GM19438 (cell line): Measurements from ENCODE around the gene FOXA3.

Source experiments
- ATAC-seq: cut with Tn5 transposase; IDR thresholded peaks from one replicate; pipeline ENCODE4 v1.9.1; 2021; ENCODE audit warnings: low read depth; ENCODE audit not compliant: unreplicated experiment

FOXA3 gene

DNA sequence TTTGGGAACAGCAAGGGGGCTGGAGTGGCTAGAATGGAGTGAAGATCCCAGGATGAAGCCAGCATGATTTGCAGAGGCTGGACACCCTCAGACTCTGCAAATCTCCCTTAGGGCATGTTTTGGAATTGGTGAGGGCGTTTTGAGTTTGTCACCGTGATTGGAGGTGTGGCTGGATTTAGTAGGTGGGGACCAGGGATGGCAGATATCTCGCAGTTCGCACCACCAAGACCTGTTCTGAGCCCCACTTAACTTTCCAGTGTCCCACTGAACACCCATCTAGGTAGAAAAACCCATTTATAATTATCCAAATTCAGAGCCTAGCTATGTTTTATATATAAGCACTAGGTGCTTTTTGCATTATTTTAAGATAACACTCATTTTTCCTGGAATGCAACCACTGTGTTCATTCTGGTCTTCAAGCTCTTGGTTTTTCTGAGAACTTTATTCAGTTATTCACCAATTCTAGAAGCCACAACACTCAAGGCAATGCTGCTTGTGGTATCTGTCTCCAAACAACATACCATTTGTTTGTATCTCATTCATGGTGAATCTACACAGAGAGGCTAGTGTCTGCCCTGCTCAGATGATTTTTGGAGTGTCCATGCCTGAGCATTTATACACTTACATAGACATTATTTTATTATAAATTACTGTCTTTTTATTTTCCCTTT lies 53.4 kb downstream of the FOXA3 start:
- no peak for ATAC-seq

DNA sequence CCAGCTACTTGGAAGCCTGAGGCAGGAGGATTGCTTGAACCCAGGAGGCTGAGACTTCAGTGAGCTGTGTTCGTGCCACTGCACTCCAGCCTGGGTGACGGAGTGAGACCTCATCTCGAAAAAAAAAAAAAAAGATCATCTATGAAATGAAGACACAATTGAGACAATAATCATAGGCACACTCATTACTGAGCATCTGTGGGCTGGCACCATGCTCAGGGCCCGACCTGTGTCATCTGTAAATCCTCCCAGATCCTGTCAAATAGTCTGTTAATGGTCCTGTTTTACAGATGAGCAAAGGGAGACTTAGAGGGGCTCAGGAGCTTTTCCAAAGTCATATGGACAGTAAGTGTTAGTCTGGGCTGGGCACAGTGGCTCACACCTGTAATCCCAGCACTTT lies 54.6 kb downstream of the FOXA3 start:
- no peak for ATAC-seq

DNA sequence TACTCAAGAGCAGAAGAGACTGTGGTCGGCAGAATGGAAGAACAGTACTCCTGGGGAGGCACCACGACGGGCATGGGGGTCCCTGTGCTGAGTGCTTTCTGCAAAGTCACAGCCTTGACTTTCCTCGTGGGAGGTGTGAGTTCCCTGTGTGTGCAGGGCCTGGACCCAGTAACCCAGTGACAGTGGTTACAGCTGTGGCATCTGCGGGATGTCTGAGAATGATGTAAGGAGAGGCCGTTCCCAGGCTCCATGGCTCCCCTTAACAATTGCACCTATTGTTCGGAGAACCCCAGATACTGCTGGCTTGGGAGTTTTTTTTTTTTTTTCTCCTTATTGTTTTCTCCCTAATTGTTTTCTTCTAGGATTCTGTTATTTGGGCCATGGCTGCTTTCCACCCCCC lies 55.6 kb downstream of the FOXA3 start:
- ATAC-seq, result no peak

DNA sequence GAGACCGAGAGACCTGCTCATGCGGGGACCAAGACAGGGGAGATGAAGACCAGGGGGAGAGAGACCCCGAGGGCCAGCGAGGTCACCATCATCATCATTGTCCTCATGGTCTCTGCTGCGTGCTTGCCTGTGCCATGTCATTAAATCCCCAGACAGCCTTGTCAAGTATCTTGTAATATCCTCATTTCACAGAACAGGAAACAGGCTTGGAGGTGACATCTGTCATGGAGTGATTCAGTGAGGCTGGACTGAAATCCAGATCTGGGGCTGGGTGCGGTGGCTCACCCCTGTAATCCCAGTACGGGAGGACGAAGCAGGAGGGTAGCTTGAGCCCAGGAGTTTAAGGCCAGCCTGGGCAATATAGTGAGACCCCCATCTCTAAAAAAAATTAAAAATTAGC lies 56.3 kb downstream of the FOXA3 start:
- no peak for ATAC-seq

DNA sequence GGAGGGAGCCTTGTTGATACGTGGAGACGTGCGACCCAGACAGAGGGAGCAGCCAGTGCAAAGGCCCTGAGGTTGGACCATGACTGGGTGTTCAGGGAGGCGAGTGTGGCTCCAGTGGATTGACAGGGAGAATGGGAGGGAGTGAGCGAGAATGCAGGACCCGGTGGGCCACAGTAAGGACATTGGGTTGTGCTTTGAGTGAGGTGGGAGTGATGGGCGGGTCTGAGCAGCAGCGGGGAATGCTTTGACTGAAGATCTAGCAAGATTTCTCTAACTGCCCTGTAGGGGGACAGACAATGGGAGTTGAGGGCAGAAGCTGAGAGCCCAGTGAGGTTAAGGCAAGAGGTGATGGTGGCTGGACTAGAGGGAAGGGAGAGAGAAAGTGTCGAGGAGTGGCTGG lies 58.2 kb downstream of the FOXA3 start:
- no peak for ATAC-seq
